HepG2 (cell line): ENCODE results near the gene CARMIL1. TPM values are rescaled to one million over a fixed set of nuclear protein-coding genes. Genes with fewer than 3 reads are reported as not detected.

ENCODE experiments used
- ATAC-seq: fragments of 200-7000 bp; cut with Tn5 transposase; 3 replicates; pipeline ENCODE4 v1.9.1; 2020; ENCODE audit warnings: mild to moderate bottlenecking, moderate library complexity
- BruUV-seq: library from RNA; stranded (reverse); fragments of 400-500 nt; replicated peaks from 2 replicates; lab custom pipeline; 2021; lab: Mats Ljungman, UMichigan
- CTCF ChIA-PET: fragments of 300-600 bp; formaldehyde crosslinking; extraction: SDS; loops from one replicate; lab custom pipeline; 2021; ENCODE audit warnings: low total read pairs, inconsistent platforms, low intra/inter-chr PET ratio; lab: Yijun Ruan, JAX
- POLR2A ChIA-PET: fragments of 350-600 bp; sonication (Branson Sonifier 250); formaldehyde crosslinking; loops from one replicate; lab custom pipeline; 2020; ENCODE audit warnings: antibody characterized with exemption, inconsistent platforms; lab: Yijun Ruan, JAX
- DNase-seq: peaks from one replicate; pipeline ENCODE4 v3.0.0-alpha.2; 2015; ENCODE audit warnings: low spot score
- FAIRE-seq: peaks from 3 replicates; lab custom pipeline; 2011; peaks lifted over from hg19 to GRCh38; lab: Jason Lieb, UNC
- H2AFZ ChIP-seq: one replicate; pipeline ENCODE4 v1.6.1; 2011; ENCODE audit warnings: low read length, inconsistent platforms
- H3K27ac ChIP-seq: fragments of 300-600 bp; 3 replicates; pipeline ENCODE4 v1.8.0; 2011; ENCODE audit warnings: mixed run types, mild to moderate bottlenecking, mixed read lengths, low read length, inconsistent platforms; ENCODE audit not compliant: insufficient read depth; ENCODE audit errors: extremely low read length
- H3K27me3 ChIP-seq, 2 experiments: fragments of 200-600 bp in 1 of 2; 2 replicates in 1 of 2; 3 replicates in 1 of 2; pipeline versions ENCODE4 v1.6.0 to v1.8.0; 2011; ENCODE audit warnings: low read length in 2 of 2, mild to moderate bottlenecking in 2 of 2, moderate library complexity in 2 of 2, inconsistent platforms in 1 of 2; ENCODE audit not compliant: insufficient read depth in 2 of 2, control insufficient read depth in 1 of 2
- H3K36me3 ChIP-seq, 2 experiments: fragments of 200-600 bp in 1 of 2; replicated peaks in 1 of 2; 2 replicates in 1 of 2; 3 replicates in 1 of 2; pipeline versions ENCODE4 v1.5.1 to v1.8.0; 2011; ENCODE audit warnings: low read length in 2 of 2, inconsistent platforms in 1 of 2; ENCODE audit not compliant: insufficient read depth in 2 of 2, control insufficient read depth in 1 of 2
- H3K4me1 ChIP-seq: 2 replicates; pipeline ENCODE4 v1.5.1; 2012; ENCODE audit warnings: low read length, inconsistent platforms; ENCODE audit not compliant: insufficient read depth
- H3K4me2 ChIP-seq: 2 replicates; pipeline ENCODE4 v1.6.0; 2011; ENCODE audit warnings: low read depth, low read length, inconsistent platforms
- H3K4me3 ChIP-seq, 3 experiments: fragments of 200-600 bp in 1 of 3; sonication (generic), shearing (Covaris generic) in 1 of 3; replicated peaks in 1 of 3; 2 replicates each; pipeline ENCODE4 v1.5.1; 2011 to 2016; ENCODE audit warnings: low read length in 3 of 3, inconsistent platforms in 2 of 3, low read depth in 2 of 3, mild to moderate bottlenecking in 2 of 3, control low read depth in 1 of 3, mixed read lengths in 1 of 3; ENCODE audit not compliant: insufficient read depth in 1 of 3
- H3K79me2 ChIP-seq: one replicate; pipeline ENCODE4 v1.6.1; 2011; ENCODE audit warnings: low read length, inconsistent platforms; ENCODE audit not compliant: insufficient read depth
- H3K9ac ChIP-seq: 2 replicates; pipeline ENCODE4 v1.6.0; 2011; ENCODE audit warnings: mild to moderate bottlenecking, low read depth, low read length, inconsistent platforms; ENCODE audit not compliant: insufficient read depth
- H3K9me3 ChIP-seq: 2 replicates; pipeline ENCODE4 v1.5.1; 2012; ENCODE audit warnings: mild to moderate bottlenecking, low read length
- H4K20me1 ChIP-seq: 2 replicates; pipeline ENCODE4 v1.6.0; 2011; ENCODE audit warnings: inconsistent platforms, mild to moderate bottlenecking, low read length, moderate library complexity; ENCODE audit not compliant: insufficient read depth
- BATF2 ChIP-seq: sonication (generic); formaldehyde crosslinking; IDR thresholded peaks from 2 replicates; pipeline ENCODE4 v1.8.0; 2022; ENCODE audit warnings: mild to moderate bottlenecking, missing genetic modification reagents, moderate library complexity
- CC2D1A ChIP-seq: sonication (generic); formaldehyde crosslinking; IDR thresholded peaks from 2 replicates; pipeline ENCODE4 v1.8.1; 2023; ENCODE audit warnings: mild to moderate bottlenecking, missing genetic modification reagents
- FLYWCH1 ChIP-seq: sonication (generic); formaldehyde crosslinking; IDR thresholded peaks from 2 replicates; pipeline ENCODE4 v1.8.1; 2023; ENCODE audit warnings: mild to moderate bottlenecking, missing genetic modification reagents
- FOXO1 ChIP-seq: sonication (generic); formaldehyde crosslinking; IDR thresholded peaks from 2 replicates; pipeline ENCODE4 v1.4.0; 2020; ENCODE audit warnings: missing genetic modification reagents
- HNF4G ChIP-seq, 2 experiments: sonication (generic) in 1 of 2; formaldehyde crosslinking in 1 of 2; IDR thresholded peaks; 2 replicates each; pipeline versions ENCODE4 v1.4.0 to v1.6.1; 2011 to 2020; ENCODE audit warnings: borderline replicate concordance in 2 of 2, low read depth in 2 of 2, mild to moderate bottlenecking in 2 of 2, low read length in 1 of 2, missing genetic modification reagents in 1 of 2, moderate library complexity in 1 of 2
- HNRNPL ChIP-seq: fragments of 200-400 bp; formaldehyde crosslinking; IDR thresholded peaks from 2 replicates; pipeline ENCODE4 v1.6.1; 2017; ENCODE audit warnings: mild to moderate bottlenecking, low read depth, low read length
- HOMEZ ChIP-seq: IDR thresholded peaks from 2 replicates; pipeline ENCODE4 v1.6.1; 2016; ENCODE audit warnings: low read depth
- KLF15 ChIP-seq: sonication (generic); formaldehyde crosslinking; IDR thresholded peaks from 2 replicates; pipeline ENCODE4 v1.8.1; 2023; ENCODE audit warnings: borderline replicate concordance, mild to moderate bottlenecking, inconsistent platforms, missing genetic modification reagents, mixed read lengths
- MAFG ChIP-seq: sonication (generic); formaldehyde crosslinking; IDR thresholded peaks from 2 replicates; pipeline ENCODE4 v1.5.1; 2020; ENCODE audit warnings: mild to moderate bottlenecking, missing genetic modification reagents
- PHF8 ChIP-seq: sonication (generic); formaldehyde crosslinking; IDR thresholded peaks from 2 replicates; pipeline ENCODE4 v1.5.0; 2020; ENCODE audit warnings: missing genetic modification reagents
- SCMH1 ChIP-seq: sonication (generic); formaldehyde crosslinking; IDR thresholded peaks from 2 replicates; pipeline ENCODE4 v1.9.0; 2021; ENCODE audit warnings: missing genetic modification reagents, mild to moderate bottlenecking, borderline replicate concordance
- SNAPC2 ChIP-seq: sonication (generic); formaldehyde crosslinking; IDR thresholded peaks from 2 replicates; pipeline ENCODE4 v1.8.1; 2022; ENCODE audit warnings: mild to moderate bottlenecking, missing genetic modification reagents
- TP53 ChIP-seq: sonication (generic); formaldehyde crosslinking; conservative IDR thresholded peaks from 2 replicates; pipeline ENCODE4 v1.4.0; 2020; ENCODE audit warnings: missing genetic modification reagents
- ZBTB14 ChIP-seq: sonication (generic); formaldehyde crosslinking; IDR thresholded peaks from 2 replicates; pipeline ENCODE4 v1.4.0; 2020; ENCODE audit warnings: missing genetic modification reagents
- ZNF329 ChIP-seq: sonication (generic); formaldehyde crosslinking; IDR thresholded peaks from 2 replicates; pipeline ENCODE4 v1.9.0; 2021; ENCODE audit warnings: low read depth, mild to moderate bottlenecking, missing genetic modification reagents
- ZNF619 ChIP-seq: sonication (generic); formaldehyde crosslinking; IDR thresholded peaks from 2 replicates; pipeline ENCODE4 v1.4.0; 2020; ENCODE audit warnings: mild to moderate bottlenecking, missing genetic modification reagents
- ZNF7 ChIP-seq: IDR thresholded peaks from 2 replicates; pipeline ENCODE4 v1.6.1; 2016; ENCODE audit warnings: missing biosample characterization, missing genetic modification reagents
- ZSCAN12 ChIP-seq: sonication (generic); formaldehyde crosslinking; IDR thresholded peaks from 2 replicates; pipeline ENCODE4 v1.9.0; 2021; ENCODE audit warnings: mild to moderate bottlenecking, missing genetic modification reagents
- WGBS: methylation state at CpG from one replicate; pipeline ENCODE4 v1.1.6; 2017; ENCODE audit warnings: low lambda C conversion rate; 5-methylcytosine and 5-hydroxymethylcytosine counted together
- in situ Hi-C: cut with HindIII; loops from 2 replicates; pipeline ENCODE4 v1.10.0; 2017; ENCODE audit warnings: low pct_unique_long_range_greater_than_20kb; ENCODE audit not compliant: extremely low pct_ligation_motif_present
- intact Hi-C: fragments of 100-400 bp; cut with micrococcal nuclease; formaldehyde crosslinking; loops from one replicate; pipeline ENCODE4 v1.10.0; 2022; ENCODE audit not compliant: unreplicated experiment
- polyA plus RNA-seq, 8 experiments: library from polyadenylated mRNA; depleted of rRNA in 3 of 8; stranded (reverse) in 7 of 8; unstranded in 1 of 8; fragments of >200 nt; fragmentation: Illumina TruSeq in 4 of 8; extraction: Trizol in 4 of 8; gene quantifications; 2 replicates each; pipeline versions ENCODE4 v1.2.1 to v1.2.3, GENCODE V29; 2011 to 2016; ENCODE audit warnings: low read depth in 4 of 8, missing spikeins in 1 of 8, mixed read lengths in 1 of 8; ENCODE audit not compliant: insufficient read depth in 1 of 8
- total RNA-seq, 5 experiments: library from RNA; depleted of rRNA; stranded (reverse); fragments of >200 nt; fragmentation: Illumina TruSeq; extraction: Trizol; gene quantifications; 2 replicates each; pipeline ENCODE4 v1.2.3, GENCODE V29; 2016; ENCODE audit warnings: low read depth in 1 of 5

CARMIL1 gene
- total and polyA plus RNA-seq, 2 of the 13 experiments (the other 11 are each of a cell fraction or from before 2014, with no cell fraction given): 1.8 to 2.6 TPM

GRCh38 chr6:25371037-25371347 lies 91.8 kb downstream of the CARMIL1 start:
- TF ChIP-seq CC2D1A (CRISPR knock-in tag): no peak
- CTCF ChIA-PET: no interaction called here
- in situ Hi-C loops (no loop called here), intact Hi-C loops (no loop called here)
- Histone ChIP-seq H3K4me3 (no peak overlapping the region), H3K4me1 (peaks cover 15% of the 10 kb centered on the region), H2AFZ (no peak overlapping the region), H3K36me3 (no peaks in the 10 kb centered on the region), H3K9ac (no peak overlapping the region), H3K27me3 (no peaks in the 10 kb centered on the region), H3K9me3 (no peaks in the 10 kb centered on the region), H3K4me2 (no peak overlapping the region), H3K27ac (no peak overlapping the region), H3K79me2 (no peaks in the 10 kb centered on the region), H4K20me1 (no peaks in the 10 kb centered on the region)
- DNase-seq (no peak), ATAC-seq (no peak), FAIRE-seq (no peak)
- POLR2A ChIA-PET: no interaction called here
- WGBS: 65% methylated on average over 2 of the region's 2 CpGs
- no TSS peak for BruUV-seq

GRCh38 chr6:25375125-25375524 lies 96.0 kb downstream of the CARMIL1 start:
- no peak for FAIRE-seq
- CTCF ChIA-PET: no interaction called here
- H3K9ac ChIP-seq: no peak overlapping the region
- H3K4me1 ChIP-seq: peaks cover 4% of the 10 kb centered on the region
- 74% methylated on average over 1 of the region's 1 CpG for WGBS
- no peaks in the 10 kb centered on the region for H3K36me3 ChIP-seq
- no peak overlapping the region for H3K27ac ChIP-seq
- ATAC-seq: no peak
- no peak for DNase-seq
- no peak overlapping the region for H3K4me2 ChIP-seq
- POLR2A ChIA-PET: no interaction called here
- no peak overlapping the region for H3K4me3 ChIP-seq
- BruUV-seq: no TSS peak
- H2AFZ ChIP-seq: no peak overlapping the region
- H3K9me3 ChIP-seq: no peaks in the 10 kb centered on the region
- H3K79me2 ChIP-seq: no peaks in the 10 kb centered on the region
- H3K27me3 ChIP-seq: no peaks in the 10 kb centered on the region
- no peaks in the 10 kb centered on the region for H4K20me1 ChIP-seq
- intact Hi-C loops (no loop called here), in situ Hi-C loops (no loop called here)
- TF ChIP-seq HNRNPL (no peak), BATF2 (CRISPR knock-in tag) (no peak), MAFG (CRISPR knock-in tag) (no peak), FOXO1 (no peak), TP53 (CRISPR knock-in tag) (no peak), ZNF619 (CRISPR knock-in tag) (no peak), ZNF329 (CRISPR knock-in tag) (no peak), ZNF7 (CRISPR knock-in tag) (no peak), KLF15 (CRISPR knock-in tag) (no peak), ZSCAN12 (no peak), HOMEZ (no peak), FLYWCH1 (CRISPR knock-in tag) (no peak), HNF4G (IDR thresholded peaks at IDR 0.05; ENCODE audit: borderline replicate concordance, low read depth, low read length) (no peak), HNF4G (CRISPR knock-in tag; IDR thresholded peaks at IDR 0.05; ENCODE audit: borderline replicate concordance, low read depth) (no peak), SCMH1 (CRISPR knock-in tag) (no peak), SNAPC2 (CRISPR knock-in tag) (no peak), PHF8 (no peak), ZBTB14 (no peak)
